Measurements from ENCODE around the gene RELN. TPM values are rescaled to one million over a fixed set of nuclear protein-coding genes. Genes with fewer than 3 reads are reported as not detected.

RELN gene
- total RNA-seq, 1 experiment from 2014 or later = 0.02 TPM

DNA sequence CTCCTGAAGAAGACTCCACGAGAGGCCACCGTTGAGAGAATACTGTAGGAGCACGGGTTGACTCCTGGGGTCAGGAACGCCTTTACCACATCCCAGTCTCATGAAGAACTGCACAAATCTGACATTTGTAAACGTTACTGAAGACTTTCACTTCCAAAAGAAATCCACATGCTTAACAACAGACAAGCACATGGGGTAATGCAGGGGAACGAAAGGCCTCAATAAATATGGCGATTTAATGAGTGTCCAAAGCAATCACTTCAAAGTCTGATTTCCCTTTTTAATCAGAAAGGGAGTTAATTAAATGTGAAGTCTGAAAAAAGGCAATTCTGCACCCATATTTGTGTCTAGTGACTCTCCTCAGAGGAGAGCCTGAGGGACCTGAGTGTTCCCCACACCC lies 449.1 kb downstream of the RELN start:
- Mint-ChIP-seq H3K9me3 (no peaks in the 10 kb centered on the region; a peak in 1 of 5 replicates), H3K27ac (no peak overlapping the region), H3K4me3 (no peak overlapping the region), H3K36me3 (ENCODE audit: insufficient read depth in 1 of 3, low read depth in 3 of 3) (no peaks in the 10 kb centered on the region), H3K4me1 (no peaks in the 10 kb centered on the region), H3K27me3 (ENCODE audit: low read depth) (peaks cover 9% of the 10 kb centered on the region)
- no peaks in the 10 kb centered on the region for H3K79me2 ChIP-seq (ENCODE audit: insufficient read depth, low read length)
- H3K23ac ChIP-seq (ENCODE audit: insufficient read length, low read depth, low read length) = no peak overlapping the region
- no peak overlapping the region for H3K9ac ChIP-seq (ENCODE audit: extremely low read depth, insufficient read length, low read length)
- no peak overlapping the region for H3K56ac ChIP-seq (ENCODE audit: insufficient read length, low read depth, low read length)
- no peak overlapping the region for H3K4me2 ChIP-seq (ENCODE audit: insufficient read depth, insufficient read length, low read length)
- H2BK5ac ChIP-seq (ENCODE audit: insufficient read length, low read length) = no peak overlapping the region
- H3K4me1 ChIP-seq (ENCODE audit: insufficient read depth, low read length) = no peaks in the 10 kb centered on the region
- H4K8ac ChIP-seq (replicated peaks; ENCODE audit: insufficient read length, low read depth, low read length) = no peak overlapping the region
- no peak overlapping the region for H3K18ac ChIP-seq (ENCODE audit: insufficient read length, low read depth, low read length)
- no peak overlapping the region for H2BK12ac ChIP-seq (ENCODE audit: insufficient read length, low read depth, low read length)
- no peak overlapping the region for H3K4ac ChIP-seq (ENCODE audit: low read depth, low read length)
- H2AK5ac ChIP-seq (ENCODE audit: insufficient read length, low read length) = no peak overlapping the region
- H3K27ac ChIP-seq (ENCODE audit: insufficient read length, low read depth, low read length) = no peak overlapping the region
- H3T11ph ChIP-seq (ENCODE audit: low read length) = no peak overlapping the region
- no peaks in the 10 kb centered on the region for H3K27me3 ChIP-seq (ENCODE audit: insufficient read depth, low read length)
- H3K9me3 ChIP-seq (ENCODE audit: control insufficient read depth, low read depth, low read length) = no peaks in the 10 kb centered on the region
- H4K20me1 ChIP-seq (ENCODE audit: control insufficient read depth, insufficient read depth, insufficient read length) = no peaks in the 10 kb centered on the region
- H4K91ac ChIP-seq (ENCODE audit: insufficient read length, low read depth, low read length) = no peak overlapping the region
- H3K79me1 ChIP-seq (ENCODE audit: insufficient read depth, low read depth, low read length, poor library complexity, severe bottlenecking) = no peaks in the 10 kb centered on the region
- no CpG with 5 or more reads among the region's 7 CpGs for WGBS (ENCODE audit: extremely low coverage, insufficient read length, low lambda C conversion rate)
- TF ChIP-seq CTCF (conservative IDR thresholded peaks at IDR 0.05) = no peak
- no peak overlapping the region for H2BK15ac ChIP-seq (ENCODE audit: low read depth, low read length)
- no peak for DNase-seq
- no peak overlapping the region for H3K14ac ChIP-seq (ENCODE audit: insufficient read depth, low read length)
- no peak overlapping the region for H4K5ac ChIP-seq (ENCODE audit: insufficient read length, low read depth, low read length)
- no peak overlapping the region for H2BK120ac ChIP-seq (ENCODE audit: low read depth, low read length, poor library complexity, severe bottlenecking)
- H3K23me2 ChIP-seq (ENCODE audit: insufficient read length, low read depth, low read length, poor library complexity, severe bottlenecking) = no peaks in the 10 kb centered on the region
- no peak overlapping the region for H2BK20ac ChIP-seq (ENCODE audit: low read depth, low read length, poor library complexity, severe bottlenecking)
- no peak overlapping the region for H2AFZ ChIP-seq (ENCODE audit: low read length)

Measured in H9 (cell line).